HG03095 (cell line): ENCODE data around the gene WNT7A.

Source experiments
- ATAC-seq: cut with Tn5 transposase; IDR thresholded peaks from one replicate; pipeline ENCODE4 v1.9.1; 2021; ENCODE audit warnings: moderate library complexity; ENCODE audit not compliant: unreplicated experiment

Gene WNT7A

GRCh38 chr3:13849018-13849417 lies 30.9 kb downstream of the WNT7A start:
- ATAC-seq = no peak

- ATAC-seq = no peak
Observed at GRCh38 chr3:13846716-13847570, 32.9 kb downstream of the WNT7A start.

- ATAC-seq = no peak
Observed at GRCh38 chr3:13846238-13846637, 33.6 kb downstream of the WNT7A start.

GRCh38 chr3:13845806-13846205 lies 34.1 kb downstream of the WNT7A start:
- no peak for ATAC-seq

GRCh38 chr3:13844911-13845310 lies 35.0 kb downstream of the WNT7A start:
- no peak for ATAC-seq

- no peak for ATAC-seq
Observed at GRCh38 chr3:13844286-13844685, 35.6 kb downstream of the WNT7A start.

GRCh38 chr3:13843351-13843750 lies 36.5 kb downstream of the WNT7A start:
- no peak for ATAC-seq

- ATAC-seq = no peak
Observed at GRCh38 chr3:13842226-13842625, 37.6 kb downstream of the WNT7A start.

GRCh38 chr3:13841826-13842225 lies 38.0 kb downstream of the WNT7A start:
- ATAC-seq = no peak

GRCh38 chr3:13841141-13841540 lies 38.7 kb downstream of the WNT7A start:
- no peak for ATAC-seq

- no peak for ATAC-seq
Observed at GRCh38 chr3:13840456-13840855, 39.4 kb downstream of the WNT7A start.

- no peak for ATAC-seq
Observed at GRCh38 chr3:13839726-13840340, 40.0 kb downstream of the WNT7A start.

- ATAC-seq = no peak
Observed at GRCh38 chr3:13839253-13839652, 40.6 kb downstream of the WNT7A start.

- no peak for ATAC-seq
Observed at GRCh38 chr3:13838421-13838820, 41.5 kb downstream of the WNT7A start.

- ATAC-seq = no peak
Observed at GRCh38 chr3:13837751-13838150, 42.1 kb downstream of the WNT7A start.

GRCh38 chr3:13836658-13837587 lies 42.9 kb downstream of the WNT7A start:
- no peak for ATAC-seq

GRCh38 chr3:13835246-13835645 lies 44.6 kb downstream of the WNT7A start:
- no peak for ATAC-seq

- no peak for ATAC-seq
Observed at GRCh38 chr3:13834258-13835035, 45.4 kb downstream of the WNT7A start.

GRCh38 chr3:13833506-13834257 lies 46.2 kb downstream of the WNT7A start:
- ATAC-seq = no peak

GRCh38 chr3:13832130-13832529 lies 47.7 kb downstream of the WNT7A start:
- ATAC-seq = no peak
